Panc1 (cell line): ENCODE measurements around the gene AEBP2. TPM values are rescaled to one million over a fixed set of nuclear protein-coding genes. Genes with fewer than 3 reads are reported as not detected.

ENCODE experiments used
- ATAC-seq: fragments of 200-7000 bp; cut with Tn5 transposase; 2 replicates; pipeline ENCODE4 v1.9.1; 2020; ENCODE audit warnings: mild to moderate bottlenecking, moderate library complexity
- BruUV-seq: library from RNA; stranded (reverse); fragments of 400-500 nt; replicated peaks from 2 replicates; lab custom pipeline; 2021; lab: Mats Ljungman, UMichigan
- CTCF ChIA-PET: fragments of 300-600 bp; sonication (Branson Sonifier 250); formaldehyde crosslinking; loops from one replicate; lab custom pipeline; 2022; ENCODE audit warnings: antibody characterized with exemption; lab: Charles Lee
- POLR2A ChIA-PET: fragments of 300-600 bp; sonication (Branson Sonifier 250); formaldehyde crosslinking; loops from one replicate; lab custom pipeline; 2022; ENCODE audit warnings: antibody characterized with exemption; lab: Charles Lee
- DNase-seq: peaks from one replicate; pipeline ENCODE4 v3.0.0-alpha.2; 2010; ENCODE audit warnings: low read depth, low spot score
- H3K27ac ChIP-seq: 2 replicates; pipeline ENCODE4 v1.5.1; 2011; ENCODE audit warnings: mild to moderate bottlenecking, low read length, inconsistent platforms
- H3K27me3 ChIP-seq: fragments of 200-500 bp; sonication (Bioruptor generic); 2 replicates; pipeline ENCODE4 v1.6.0; 2014; ENCODE audit warnings: low read length, inconsistent platforms; ENCODE audit not compliant: control insufficient read depth, insufficient read depth
- H3K36me3 ChIP-seq: fragments of 200-500 bp; sonication (Bioruptor generic); 2 replicates; pipeline ENCODE4 v1.5.1; 2014; ENCODE audit warnings: inconsistent platforms, mild to moderate bottlenecking, low read length, moderate library complexity; ENCODE audit not compliant: control insufficient read depth, insufficient read depth
- H3K4me1 ChIP-seq: 2 replicates; pipeline ENCODE4 v1.5.1; 2011; ENCODE audit warnings: inconsistent platforms, mild to moderate bottlenecking, low read length, moderate library complexity; ENCODE audit not compliant: control insufficient read depth, insufficient read depth
- H3K4me3 ChIP-seq, 2 experiments: 2 replicates each; pipeline ENCODE4 v1.5.1; 2011 to 2012; ENCODE audit warnings: low read depth in 2 of 2, low read length in 2 of 2, mild to moderate bottlenecking in 2 of 2, inconsistent platforms in 1 of 2, moderate library complexity in 1 of 2
- H3K9me3 ChIP-seq: fragments of 200-500 bp; sonication (Bioruptor generic); 2 replicates; pipeline ENCODE4 v1.5.1; 2014; ENCODE audit warnings: low read depth, mild to moderate bottlenecking, inconsistent platforms, low read length, moderate library complexity; ENCODE audit not compliant: control insufficient read depth, insufficient read depth
- POLR2AphosphoS5 ChIP-seq: IDR thresholded peaks from 2 replicates; pipeline ENCODE4 v1.6.1; 2012; ENCODE audit warnings: mild to moderate bottlenecking, low read depth, low read length, moderate library complexity
- SIN3A ChIP-seq: IDR thresholded peaks from 2 replicates; pipeline ENCODE4 v1.6.1; 2012; ENCODE audit warnings: low read depth, mild to moderate bottlenecking, low read length, moderate library complexity, borderline replicate concordance; ENCODE audit not compliant: insufficient read depth
- TCF7L2 ChIP-seq: IDR thresholded peaks from 2 replicates; pipeline ENCODE4 v1.6.1; 2011; ENCODE audit warnings: mild to moderate bottlenecking, low read depth, low read length, inconsistent platforms
- in situ Hi-C: cut with HindIII; loops from 2 replicates; pipeline ENCODE4 v1.10.0; 2016; ENCODE audit warnings: low sequenced_read_pairs, low pct_unique_long_range_greater_than_20kb
- intact Hi-C: fragments of 100-400 bp; cut with micrococcal nuclease; formaldehyde crosslinking; loops from one replicate; pipeline ENCODE4 v1.10.0; 2022; ENCODE audit not compliant: unreplicated experiment
- total RNA-seq: library from RNA; stranded (reverse); gene quantifications from one replicate; pipeline ENCODE4 v1.2.1, GENCODE V29; 2021; ENCODE audit not compliant: unreplicated experiment
- TF ChIP-seq, protein P1 (sequence below): fragments of 450-650 bp; IDR thresholded peaks from 2 replicates; pipeline ENCODE4 v1.5.1; 2017; ENCODE audit warnings: mild to moderate bottlenecking
- TF ChIP-seq, protein P2 (sequence below), 2 experiments: IDR thresholded peaks; 2 replicates each; pipeline ENCODE4 v1.6.1; 2011 to 2012; ENCODE audit warnings: low read depth in 2 of 2, control low read depth in 1 of 2, low read length in 1 of 2, mild to moderate bottlenecking in 1 of 2, moderate library complexity in 1 of 2; ENCODE audit not compliant: insufficient read depth in 1 of 2

Gene AEBP2
- total RNA-seq, 1 experiment from 2014 or later: 32.4 TPM

- ATAC-seq (no peak), DNase-seq (no peak)
- Histone ChIP-seq H3K4me3 (no peak overlapping the region), H3K36me3 (no peaks in the 10 kb centered on the region), H3K27me3 (no peaks in the 10 kb centered on the region), H3K4me1 (no peaks in the 10 kb centered on the region), H3K27ac (no peak overlapping the region), H3K9me3 (no peaks in the 10 kb centered on the region)
- ChIA-PET POLR2A (no interaction called here), CTCF (no interaction called here)
- in situ Hi-C loops (no loop called here), intact Hi-C loops (no loop called here)
- no TSS peak for BruUV-seq
- TF ChIP-seq, protein P1, sequence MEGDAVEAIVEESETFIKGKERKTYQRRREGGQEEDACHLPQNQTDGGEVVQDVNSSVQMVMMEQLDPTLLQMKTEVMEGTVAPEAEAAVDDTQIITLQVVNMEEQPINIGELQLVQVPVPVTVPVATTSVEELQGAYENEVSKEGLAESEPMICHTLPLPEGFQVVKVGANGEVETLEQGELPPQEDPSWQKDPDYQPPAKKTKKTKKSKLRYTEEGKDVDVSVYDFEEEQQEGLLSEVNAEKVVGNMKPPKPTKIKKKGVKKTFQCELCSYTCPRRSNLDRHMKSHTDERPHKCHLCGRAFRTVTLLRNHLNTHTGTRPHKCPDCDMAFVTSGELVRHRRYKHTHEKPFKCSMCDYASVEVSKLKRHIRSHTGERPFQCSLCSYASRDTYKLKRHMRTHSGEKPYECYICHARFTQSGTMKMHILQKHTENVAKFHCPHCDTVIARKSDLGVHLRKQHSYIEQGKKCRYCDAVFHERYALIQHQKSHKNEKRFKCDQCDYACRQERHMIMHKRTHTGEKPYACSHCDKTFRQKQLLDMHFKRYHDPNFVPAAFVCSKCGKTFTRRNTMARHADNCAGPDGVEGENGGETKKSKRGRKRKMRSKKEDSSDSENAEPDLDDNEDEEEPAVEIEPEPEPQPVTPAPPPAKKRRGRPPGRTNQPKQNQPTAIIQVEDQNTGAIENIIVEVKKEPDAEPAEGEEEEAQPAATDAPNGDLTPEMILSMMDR: no peak
- TF ChIP-seq TCF7L2: no peak
- TF ChIP-seq POLR2AphosphoS5: no peak
- TF ChIP-seq, protein P2, sequence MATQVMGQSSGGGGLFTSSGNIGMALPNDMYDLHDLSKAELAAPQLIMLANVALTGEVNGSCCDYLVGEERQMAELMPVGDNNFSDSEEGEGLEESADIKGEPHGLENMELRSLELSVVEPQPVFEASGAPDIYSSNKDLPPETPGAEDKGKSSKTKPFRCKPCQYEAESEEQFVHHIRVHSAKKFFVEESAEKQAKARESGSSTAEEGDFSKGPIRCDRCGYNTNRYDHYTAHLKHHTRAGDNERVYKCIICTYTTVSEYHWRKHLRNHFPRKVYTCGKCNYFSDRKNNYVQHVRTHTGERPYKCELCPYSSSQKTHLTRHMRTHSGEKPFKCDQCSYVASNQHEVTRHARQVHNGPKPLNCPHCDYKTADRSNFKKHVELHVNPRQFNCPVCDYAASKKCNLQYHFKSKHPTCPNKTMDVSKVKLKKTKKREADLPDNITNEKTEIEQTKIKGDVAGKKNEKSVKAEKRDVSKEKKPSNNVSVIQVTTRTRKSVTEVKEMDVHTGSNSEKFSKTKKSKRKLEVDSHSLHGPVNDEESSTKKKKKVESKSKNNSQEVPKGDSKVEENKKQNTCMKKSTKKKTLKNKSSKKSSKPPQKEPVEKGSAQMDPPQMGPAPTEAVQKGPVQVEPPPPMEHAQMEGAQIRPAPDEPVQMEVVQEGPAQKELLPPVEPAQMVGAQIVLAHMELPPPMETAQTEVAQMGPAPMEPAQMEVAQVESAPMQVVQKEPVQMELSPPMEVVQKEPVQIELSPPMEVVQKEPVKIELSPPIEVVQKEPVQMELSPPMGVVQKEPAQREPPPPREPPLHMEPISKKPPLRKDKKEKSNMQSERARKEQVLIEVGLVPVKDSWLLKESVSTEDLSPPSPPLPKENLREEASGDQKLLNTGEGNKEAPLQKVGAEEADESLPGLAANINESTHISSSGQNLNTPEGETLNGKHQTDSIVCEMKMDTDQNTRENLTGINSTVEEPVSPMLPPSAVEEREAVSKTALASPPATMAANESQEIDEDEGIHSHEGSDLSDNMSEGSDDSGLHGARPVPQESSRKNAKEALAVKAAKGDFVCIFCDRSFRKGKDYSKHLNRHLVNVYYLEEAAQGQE (IDR thresholded peaks at IDR 0.05; ENCODE audit: insufficient read depth in 1 of 2, low read depth in 2 of 2, low read length in 1 of 2): no peak
- TF ChIP-seq SIN3A: no peak
Measured at GRCh38 chr12:19530637-19531023, 91.3 kb downstream of the AEBP2 start.

- Histone ChIP-seq H3K27ac (no peak overlapping the region), H3K4me1 (no peaks in the 10 kb centered on the region), H3K4me3 (no peak overlapping the region), H3K9me3 (no peaks in the 10 kb centered on the region), H3K27me3 (no peaks in the 10 kb centered on the region), H3K36me3 (no peaks in the 10 kb centered on the region)
- no TSS peak for BruUV-seq
- ChIA-PET CTCF (no interaction called here), POLR2A (no interaction called here)
- in situ Hi-C loops (no loop called here), intact Hi-C loops (no loop called here)
- ATAC-seq (no peak), DNase-seq (no peak)
- TF ChIP-seq, protein P1: no peak
- TF ChIP-seq TCF7L2: no peak
Measured at GRCh38 chr12:19533567-19533966, 94.3 kb downstream of the AEBP2 start.

GRCh38 chr12:19539071-19539470, 99.8 kb downstream of the AEBP2 start:
- no peaks in the 10 kb centered on the region for H3K9me3 ChIP-seq
- H3K4me3 ChIP-seq: no peak overlapping the region
- BruUV-seq: no TSS peak
- H3K4me1 ChIP-seq: no peaks in the 10 kb centered on the region
- TF ChIP-seq SIN3A (no peak), TCF7L2 (no peak), POLR2AphosphoS5 (no peak)
- TF ChIP-seq, protein P1: no peak
- TF ChIP-seq, protein P2 (IDR thresholded peaks at IDR 0.05; ENCODE audit: insufficient read depth in 1 of 2, low read depth in 2 of 2, low read length in 1 of 2): no peak
- ATAC-seq (no peak), DNase-seq (no peak)
- intact Hi-C loops (no loop called here), in situ Hi-C loops (no loop called here)
- ChIA-PET CTCF (no interaction called here), POLR2A (no interaction called here)
- no peaks in the 10 kb centered on the region for H3K27me3 ChIP-seq
- no peaks in the 10 kb centered on the region for H3K36me3 ChIP-seq
- no peak overlapping the region for H3K27ac ChIP-seq
